Thoracic aorta endothelial cell (primary cell): ENCODE data around the gene COA4. TPM values are rescaled to one million over a fixed set of nuclear protein-coding genes. Genes with fewer than 3 reads are reported as not detected.

Experiments used
- total RNA-seq: library from RNA; depleted of rRNA; stranded (reverse); fragments of >200 nt; gene quantifications from 2 replicates; pipeline ENCODE4 v1.2.3, GENCODE V29; 2012

Gene COA4
- total RNA-seq = 79.5 and 83.9 TPM in 2 replicates

GRCh38 chr11:73876424-73877310, at the start of gene COA4, which contains the start of gene PAAF1:
Gene COA4 (minus strand): TSS chr11:73876846. CDS start chr11:73873378, 3,468 bp downstream.
Gene PAAF1 (plus strand): TSS chr11:73876999. CDS start chr11:73877022, 23 bp downstream.

Other genes with a start within 250 kb of the COA4 start
- gene PLEKHB1, start 230.3 kb downstream of the COA4 start, total RNA-seq = 0.79 TPM in 1 of 2 replicates, not detected in the other
- gene RAB6A, start 115.8 kb downstream of the COA4 start, total RNA-seq = 148 and 153 TPM in 2 replicates
- gene MRPL48, start 89.0 kb downstream of the COA4 start, total RNA-seq = 31.8 and 31.9 TPM in 2 replicates
- 8.9 and 9.7 TPM in 2 replicates for gene PAAF1, start 153 bp upstream of the COA4 start, total RNA-seq
- gene DNAJB13, start 74.2 kb upstream of the COA4 start, total RNA-seq = not detected in 2 replicates
- gene UCP2, start 106.0 kb upstream of the COA4 start, total RNA-seq = 0.53 and 2.2 TPM in 2 replicates
- gene UCP3, start 132.2 kb upstream of the COA4 start, total RNA-seq = 0.80 and 1.0 TPM in 2 replicates